Liver (tissue), 9 donors: ENCODE results near the gene TMEM123. TPM values are rescaled to one million over a fixed set of nuclear protein-coding genes. Genes with fewer than 3 reads are reported as not detected.

Source experiments
- DNase-seq: peaks from one replicate; pipeline ENCODE4 v3.0.0-alpha.2; 2017; ENCODE audit warnings: low spot score
- H3K27ac ChIP-seq, 2 donors: one replicate each; pipeline ENCODE4 v1.7.0; 2013; ENCODE audit warnings: inconsistent platforms in 2 of 2, low read length in 2 of 2, control low read depth in 1 of 2, low read depth in 1 of 2, mild to moderate bottlenecking in 1 of 2
- H3K27me3 ChIP-seq, 4 donors: one replicate each; pipeline versions ENCODE4 v1.6.1 to v1.7.0; 2013; ENCODE audit warnings: low read length in 3 of 4, inconsistent platforms in 1 of 4, mild to moderate bottlenecking in 1 of 4, moderate library complexity in 1 of 4; ENCODE audit not compliant: control insufficient read depth in 4 of 4, insufficient read depth in 4 of 4
- H3K36me3 ChIP-seq, 4 donors: one replicate each; pipeline versions ENCODE4 v1.6.1 to v1.7.0; 2013; ENCODE audit warnings: low read length in 3 of 4, mild to moderate bottlenecking in 3 of 4, low read depth in 1 of 4, moderate library complexity in 1 of 4; ENCODE audit not compliant: control insufficient read depth in 4 of 4, insufficient read depth in 3 of 4
- H3K4me1 ChIP-seq, 4 donors: one replicate each; pipeline versions ENCODE4 v1.6.1 to v1.7.0; 2013; ENCODE audit warnings: low read length in 3 of 4, mild to moderate bottlenecking in 3 of 4, moderate library complexity in 1 of 4; ENCODE audit not compliant: control insufficient read depth in 4 of 4, insufficient read depth in 4 of 4
- H3K4me3 ChIP-seq, 3 donors: one replicate each; pipeline versions ENCODE4 v1.6.1 to v1.7.0; 2013; ENCODE audit warnings: low read length in 3 of 3, control low read depth in 1 of 3, low read depth in 1 of 3, mild to moderate bottlenecking in 1 of 3
- H3K9ac ChIP-seq, 2 donors: one replicate each; pipeline ENCODE4 v1.7.0; 2013; ENCODE audit warnings: low read length in 2 of 2, mild to moderate bottlenecking in 2 of 2, moderate library complexity in 2 of 2, control low read depth in 1 of 2, low read depth in 1 of 2
- H3K9me3 ChIP-seq, 4 donors: one replicate each; pipeline versions ENCODE4 v1.6.1 to v1.7.0; 2013; ENCODE audit warnings: low read length in 3 of 4; ENCODE audit not compliant: control insufficient read depth in 4 of 4
- EGR1 ChIP-seq, 2 donors: IDR thresholded peaks; 2 replicates each; pipeline ENCODE4 v1.6.1; 2016 to 2018; ENCODE audit warnings: antibody characterized with exemption in 2 of 2, low read depth in 2 of 2
- FOXA1 ChIP-seq: IDR thresholded peaks from 2 replicates; pipeline ENCODE4 v1.6.1; 2016; ENCODE audit warnings: antibody characterized with exemption
- GABPA ChIP-seq, 2 donors: IDR thresholded peaks in 1 of 2; conservative IDR thresholded peaks in 1 of 2; 2 replicates each; pipeline ENCODE4 v1.6.1; 2016; ENCODE audit warnings: antibody characterized with exemption in 2 of 2, mild to moderate bottlenecking in 1 of 2, moderate library complexity in 1 of 2
- HNF4A ChIP-seq, 2 donors: conservative IDR thresholded peaks; 2 replicates each; pipeline ENCODE4 v1.6.1; 2016; ENCODE audit warnings: antibody characterized with exemption in 2 of 2, mild to moderate bottlenecking in 2 of 2
- JUND ChIP-seq, 2 donors: IDR thresholded peaks; 2 replicates each; pipeline ENCODE4 v1.6.1; 2016; ENCODE audit warnings: antibody characterized with exemption in 2 of 2
- NR2F2 ChIP-seq: IDR thresholded peaks from 2 replicates; pipeline ENCODE4 v1.6.1; 2016; ENCODE audit warnings: antibody characterized with exemption
- RAD21 ChIP-seq, 2 donors: IDR thresholded peaks; 2 replicates each; pipeline ENCODE4 v1.6.1; 2016; ENCODE audit warnings: antibody characterized with exemption in 2 of 2, mild to moderate bottlenecking in 2 of 2
- RXRA ChIP-seq, 2 donors: IDR thresholded peaks; 2 replicates each; pipeline ENCODE4 v1.6.1; 2017 to 2018; ENCODE audit warnings: antibody characterized with exemption in 2 of 2, mild to moderate bottlenecking in 1 of 2
- TAF1 ChIP-seq: conservative IDR thresholded peaks from 2 replicates; pipeline ENCODE4 v1.6.1; 2016; ENCODE audit warnings: antibody characterized with exemption, mild to moderate bottlenecking
- WGBS: extraction: QIAGEN DNeasy Blood & Tissue Kit; methylation state at CpG from one replicate; pipeline ENCODE4 v1.1.7; 2013; 5-methylcytosine and 5-hydroxymethylcytosine counted together
- polyA plus RNA-seq, 2 donors: library from polyadenylated mRNA; stranded (reverse) in 1 of 2; unstranded in 1 of 2; fragments of 200-250 nt in 1 of 2; fragments of >200 nt in 1 of 2; fragmentation: Nextera tagmentation in 1 of 2; extraction: Ambion mirVana in 1 of 2; gene quantifications; one replicate each; pipeline versions ENCODE4 v1.2.1 to v1.2.3, GENCODE V29; 2013 to 2015
- total RNA-seq, 2 donors: library from RNA; depleted of rRNA; stranded (reverse); fragments of >200 nt; gene quantifications; one replicate each; pipeline ENCODE4 v1.2.3, GENCODE V29; 2014
- TF ChIP-seq, protein P1 (sequence below): IDR thresholded peaks from 2 replicates; pipeline ENCODE4 v1.6.1; 2016; ENCODE audit warnings: antibody characterized with exemption
- TF ChIP-seq, protein P2 (sequence below): fragments of 150-350 bp; IDR thresholded peaks from 2 replicates; pipeline ENCODE4 v1.5.1; 2017; ENCODE audit warnings: improper control_type of control experiment, low read depth, low read length; ENCODE audit not compliant: missing input control
- TF ChIP-seq, protein P3 (sequence below): IDR thresholded peaks from 2 replicates; pipeline ENCODE4 v1.6.1; 2016; ENCODE audit warnings: antibody characterized with exemption
- TF ChIP-seq, protein P4 (sequence below): IDR thresholded peaks from 2 replicates; pipeline ENCODE4 v1.6.1; 2016; ENCODE audit warnings: antibody characterized with exemption, mild to moderate bottlenecking
- donor health status: healthy.
- donor health status: healthy.
- donor health status: healthy.
- donor health status: healthy.
- donor health status: healthy.

The TMEM123 gene
- total and polyA plus RNA-seq, 4 donors = 101 to 140 (median 107) TPM

DNA sequence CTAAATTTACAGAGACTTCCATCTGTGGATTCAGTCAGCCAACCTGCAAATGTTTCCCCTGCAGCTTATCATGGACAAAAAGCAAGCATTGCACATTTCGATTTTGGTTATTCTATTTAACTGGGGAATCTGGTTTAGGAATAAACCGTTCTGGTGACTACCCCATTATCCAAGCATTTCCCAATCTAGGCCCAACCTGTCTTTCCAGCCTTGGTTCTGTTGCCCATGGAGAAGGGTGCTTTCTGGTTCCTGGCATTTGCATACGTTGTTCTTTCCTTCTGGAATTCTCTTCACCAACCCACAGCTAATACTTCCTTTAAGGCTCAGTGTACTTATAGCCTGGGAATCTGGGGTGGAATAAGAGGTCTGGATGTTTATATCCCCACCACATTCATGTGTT is 1.4 kb upstream of the TMEM123 start:
- peak overlapping the region; percentile 98 to 99 for H3K27ac ChIP-seq
- no peaks in the 10 kb centered on the region for H3K36me3 ChIP-seq
- 64% methylated on average over 3 of the region's 3 CpGs for WGBS
- peaks cover 7 to 70% (median 47%) of the 10 kb centered on the region in 4 donors for H3K4me1 ChIP-seq
- peak overlapping the region; percentile 54 to 82 for H3K9ac ChIP-seq
- DNase-seq = no peak
- H3K27me3 ChIP-seq = no peaks in the 10 kb centered on the region
- no peak for TF ChIP-seq GABPA (IDR thresholded peaks at IDR 0.05 in 1 of 2, conservative IDR thresholded peaks at IDR 0.05 in 1 of 2)
- no peak for TF ChIP-seq RXRA (IDR thresholded peaks at IDR 0.05)
- no peak for TF ChIP-seq EGR1 (IDR thresholded peaks at IDR 0.05; ENCODE audit: low read depth in 2 of 2)
- no peak for TF ChIP-seq RAD21 (IDR thresholded peaks at IDR 0.05)
- TF ChIP-seq, protein P1, sequence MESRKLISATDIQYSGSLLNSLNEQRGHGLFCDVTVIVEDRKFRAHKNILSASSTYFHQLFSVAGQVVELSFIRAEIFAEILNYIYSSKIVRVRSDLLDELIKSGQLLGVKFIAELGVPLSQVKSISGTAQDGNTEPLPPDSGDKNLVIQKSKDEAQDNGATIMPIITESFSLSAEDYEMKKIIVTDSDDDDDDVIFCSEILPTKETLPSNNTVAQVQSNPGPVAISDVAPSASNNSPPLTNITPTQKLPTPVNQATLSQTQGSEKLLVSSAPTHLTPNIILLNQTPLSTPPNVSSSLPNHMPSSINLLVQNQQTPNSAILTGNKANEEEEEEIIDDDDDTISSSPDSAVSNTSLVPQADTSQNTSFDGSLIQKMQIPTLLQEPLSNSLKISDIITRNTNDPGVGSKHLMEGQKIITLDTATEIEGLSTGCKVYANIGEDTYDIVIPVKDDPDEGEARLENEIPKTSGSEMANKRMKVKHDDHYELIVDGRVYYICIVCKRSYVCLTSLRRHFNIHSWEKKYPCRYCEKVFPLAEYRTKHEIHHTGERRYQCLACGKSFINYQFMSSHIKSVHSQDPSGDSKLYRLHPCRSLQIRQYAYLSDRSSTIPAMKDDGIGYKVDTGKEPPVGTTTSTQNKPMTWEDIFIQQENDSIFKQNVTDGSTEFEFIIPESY = no peak
- no peak for TF ChIP-seq JUND (IDR thresholded peaks at IDR 0.05)
- no peak for TF ChIP-seq FOXA1
- TF ChIP-seq NR2F2 = no peak
- TF ChIP-seq TAF1 = no peak
- TF ChIP-seq, protein P2, sequence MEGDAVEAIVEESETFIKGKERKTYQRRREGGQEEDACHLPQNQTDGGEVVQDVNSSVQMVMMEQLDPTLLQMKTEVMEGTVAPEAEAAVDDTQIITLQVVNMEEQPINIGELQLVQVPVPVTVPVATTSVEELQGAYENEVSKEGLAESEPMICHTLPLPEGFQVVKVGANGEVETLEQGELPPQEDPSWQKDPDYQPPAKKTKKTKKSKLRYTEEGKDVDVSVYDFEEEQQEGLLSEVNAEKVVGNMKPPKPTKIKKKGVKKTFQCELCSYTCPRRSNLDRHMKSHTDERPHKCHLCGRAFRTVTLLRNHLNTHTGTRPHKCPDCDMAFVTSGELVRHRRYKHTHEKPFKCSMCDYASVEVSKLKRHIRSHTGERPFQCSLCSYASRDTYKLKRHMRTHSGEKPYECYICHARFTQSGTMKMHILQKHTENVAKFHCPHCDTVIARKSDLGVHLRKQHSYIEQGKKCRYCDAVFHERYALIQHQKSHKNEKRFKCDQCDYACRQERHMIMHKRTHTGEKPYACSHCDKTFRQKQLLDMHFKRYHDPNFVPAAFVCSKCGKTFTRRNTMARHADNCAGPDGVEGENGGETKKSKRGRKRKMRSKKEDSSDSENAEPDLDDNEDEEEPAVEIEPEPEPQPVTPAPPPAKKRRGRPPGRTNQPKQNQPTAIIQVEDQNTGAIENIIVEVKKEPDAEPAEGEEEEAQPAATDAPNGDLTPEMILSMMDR = no peak
- TF ChIP-seq, protein P3, sequence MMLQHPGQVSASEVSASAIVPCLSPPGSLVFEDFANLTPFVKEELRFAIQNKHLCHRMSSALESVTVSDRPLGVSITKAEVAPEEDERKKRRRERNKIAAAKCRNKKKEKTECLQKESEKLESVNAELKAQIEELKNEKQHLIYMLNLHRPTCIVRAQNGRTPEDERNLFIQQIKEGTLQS = no peak
- TF ChIP-seq HNF4A (conservative IDR thresholded peaks at IDR 0.05) = no peak
- H3K9me3 ChIP-seq = no peaks in the 10 kb centered on the region
- H3K4me3 ChIP-seq = no peak overlapping the region

DNA sequence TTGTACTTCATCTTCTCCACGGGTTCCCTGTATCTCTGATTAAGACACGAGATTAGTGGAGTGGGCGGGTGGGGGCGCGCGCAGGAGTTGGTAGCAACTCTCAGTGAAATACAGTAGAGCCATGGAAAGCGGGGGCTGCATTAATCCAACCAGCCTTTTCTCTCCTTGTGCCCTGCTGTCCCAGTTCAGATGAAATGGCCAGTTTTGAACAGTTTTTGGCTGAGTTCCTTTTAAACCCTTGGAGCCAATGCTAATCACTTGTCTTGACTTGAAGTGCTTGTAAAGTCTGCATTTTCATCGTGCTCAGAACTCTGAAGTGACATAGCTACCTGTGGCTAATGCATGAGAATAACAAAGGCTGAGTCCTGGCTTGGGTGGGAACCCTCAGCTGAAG is 734 bp upstream of the TMEM123 start:
- no peak for TF ChIP-seq RAD21 (IDR thresholded peaks at IDR 0.05)
- TF ChIP-seq, protein P1 = no peak
- no peak for TF ChIP-seq HNF4A (conservative IDR thresholded peaks at IDR 0.05)
- no peak for TF ChIP-seq EGR1 (IDR thresholded peaks at IDR 0.05; ENCODE audit: low read depth in 2 of 2)
- TF ChIP-seq, protein P4, sequence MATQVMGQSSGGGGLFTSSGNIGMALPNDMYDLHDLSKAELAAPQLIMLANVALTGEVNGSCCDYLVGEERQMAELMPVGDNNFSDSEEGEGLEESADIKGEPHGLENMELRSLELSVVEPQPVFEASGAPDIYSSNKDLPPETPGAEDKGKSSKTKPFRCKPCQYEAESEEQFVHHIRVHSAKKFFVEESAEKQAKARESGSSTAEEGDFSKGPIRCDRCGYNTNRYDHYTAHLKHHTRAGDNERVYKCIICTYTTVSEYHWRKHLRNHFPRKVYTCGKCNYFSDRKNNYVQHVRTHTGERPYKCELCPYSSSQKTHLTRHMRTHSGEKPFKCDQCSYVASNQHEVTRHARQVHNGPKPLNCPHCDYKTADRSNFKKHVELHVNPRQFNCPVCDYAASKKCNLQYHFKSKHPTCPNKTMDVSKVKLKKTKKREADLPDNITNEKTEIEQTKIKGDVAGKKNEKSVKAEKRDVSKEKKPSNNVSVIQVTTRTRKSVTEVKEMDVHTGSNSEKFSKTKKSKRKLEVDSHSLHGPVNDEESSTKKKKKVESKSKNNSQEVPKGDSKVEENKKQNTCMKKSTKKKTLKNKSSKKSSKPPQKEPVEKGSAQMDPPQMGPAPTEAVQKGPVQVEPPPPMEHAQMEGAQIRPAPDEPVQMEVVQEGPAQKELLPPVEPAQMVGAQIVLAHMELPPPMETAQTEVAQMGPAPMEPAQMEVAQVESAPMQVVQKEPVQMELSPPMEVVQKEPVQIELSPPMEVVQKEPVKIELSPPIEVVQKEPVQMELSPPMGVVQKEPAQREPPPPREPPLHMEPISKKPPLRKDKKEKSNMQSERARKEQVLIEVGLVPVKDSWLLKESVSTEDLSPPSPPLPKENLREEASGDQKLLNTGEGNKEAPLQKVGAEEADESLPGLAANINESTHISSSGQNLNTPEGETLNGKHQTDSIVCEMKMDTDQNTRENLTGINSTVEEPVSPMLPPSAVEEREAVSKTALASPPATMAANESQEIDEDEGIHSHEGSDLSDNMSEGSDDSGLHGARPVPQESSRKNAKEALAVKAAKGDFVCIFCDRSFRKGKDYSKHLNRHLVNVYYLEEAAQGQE = no peak
- DNase-seq = no peak
- Histone ChIP-seq H3K9me3 (no peaks in the 10 kb centered on the region), H3K4me1 (peaks cover 7 to 72% (median 48%) of the 10 kb centered on the region in 4 donors), H3K9ac (peak overlapping the region; percentile 59 to 82), H3K36me3 (peaks cover 0 to 2% (median 0%) of the 10 kb centered on the region in 4 donors), H3K4me3 (peak overlapping the region; percentile 79 to 89 (median 86)), H3K27ac (peak overlapping the region; percentile 98 to 99), H3K27me3 (no peaks in the 10 kb centered on the region)
- 6% methylated on average over 8 of the region's 8 CpGs for WGBS
